ENCODE results near the gene HSPA9. TPM values are rescaled to one million over a fixed set of nuclear protein-coding genes. Genes with fewer than 3 reads are reported as not detected.

HSPA9 gene
- total RNA-seq, 1 donor from 2014 or later, result 197 TPM

- no peak for TF ChIP-seq CTCF (IDR thresholded peaks at IDR 0.05)
- Mint-ChIP-seq H3K27ac (ENCODE audit: unreplicated experiment) (no peak overlapping the region), H3K4me3 (ENCODE audit: unreplicated experiment) (no peak overlapping the region), H3K36me3 (ENCODE audit: unreplicated experiment) (peaks cover 2% of the 10 kb centered on the region), H3K4me1 (ENCODE audit: unreplicated experiment) (peaks cover 9% of the 10 kb centered on the region), H3K9me3 (ENCODE audit: unreplicated experiment) (peaks cover 2% of the 10 kb centered on the region), H3K27me3 (ENCODE audit: unreplicated experiment) (peaks cover 7% of the 10 kb centered on the region)
- DNase-seq (ENCODE audit: extremely low spot score, unreplicated experiment), result no peak
Observed at GRCh38 chr5:138580777-138581176, 5.6 kb upstream of the HSPA9 start.

- Mint-ChIP-seq H3K36me3 (ENCODE audit: unreplicated experiment) (peaks cover 2% of the 10 kb centered on the region), H3K27ac (ENCODE audit: unreplicated experiment) (no peak overlapping the region), H3K4me3 (ENCODE audit: unreplicated experiment) (no peak overlapping the region), H3K9me3 (ENCODE audit: unreplicated experiment) (peaks cover 3% of the 10 kb centered on the region), H3K27me3 (ENCODE audit: unreplicated experiment) (peaks cover 3% of the 10 kb centered on the region), H3K4me1 (ENCODE audit: unreplicated experiment) (peaks cover 10% of the 10 kb centered on the region)
- no peak for DNase-seq (ENCODE audit: extremely low spot score, unreplicated experiment)
- TF ChIP-seq CTCF (IDR thresholded peaks at IDR 0.05), result no peak
Observed at GRCh38 chr5:138580001-138580400, 4.8 kb upstream of the HSPA9 start.

GRCh38 chr5:138579517-138579863, 4.3 kb upstream of the HSPA9 start:
- H3K9me3 Mint-ChIP-seq (ENCODE audit: unreplicated experiment), result peaks cover 3% of the 10 kb centered on the region
- peaks cover 5% of the 10 kb centered on the region for H3K36me3 Mint-ChIP-seq (ENCODE audit: unreplicated experiment)
- H3K4me3 Mint-ChIP-seq (ENCODE audit: unreplicated experiment), result no peak overlapping the region
- H3K27ac Mint-ChIP-seq (ENCODE audit: unreplicated experiment), result no peak overlapping the region
- H3K27me3 Mint-ChIP-seq (ENCODE audit: unreplicated experiment), result no peaks in the 10 kb centered on the region
- TF ChIP-seq CTCF (IDR thresholded peaks at IDR 0.05), result no peak
- DNase-seq (ENCODE audit: extremely low spot score, unreplicated experiment), result no peak
- peaks cover 10% of the 10 kb centered on the region for H3K4me1 Mint-ChIP-seq (ENCODE audit: unreplicated experiment)

GRCh38 chr5:138577452-138577851, 2.3 kb upstream of the HSPA9 start:
- no peak for TF ChIP-seq CTCF (IDR thresholded peaks at IDR 0.05)
- Mint-ChIP-seq H3K27me3 (ENCODE audit: unreplicated experiment) (no peaks in the 10 kb centered on the region), H3K9me3 (ENCODE audit: unreplicated experiment) (peaks cover 3% of the 10 kb centered on the region), H3K4me3 (ENCODE audit: unreplicated experiment) (no peak overlapping the region), H3K36me3 (ENCODE audit: unreplicated experiment) (peaks cover 14% of the 10 kb centered on the region), H3K4me1 (ENCODE audit: unreplicated experiment) (peaks cover 24% of the 10 kb centered on the region), H3K27ac (ENCODE audit: unreplicated experiment) (no peak overlapping the region)
- no peak for DNase-seq (ENCODE audit: extremely low spot score, unreplicated experiment)

- DNase-seq (ENCODE audit: extremely low spot score, unreplicated experiment), result no peak
- Mint-ChIP-seq H3K27ac (ENCODE audit: unreplicated experiment) (peak overlapping the region; percentile 100), H3K27me3 (ENCODE audit: unreplicated experiment) (no peaks in the 10 kb centered on the region), H3K4me1 (ENCODE audit: unreplicated experiment) (peaks cover 29% of the 10 kb centered on the region), H3K9me3 (ENCODE audit: unreplicated experiment) (peaks cover 3% of the 10 kb centered on the region), H3K36me3 (ENCODE audit: unreplicated experiment) (peaks cover 34% of the 10 kb centered on the region), H3K4me3 (ENCODE audit: unreplicated experiment) (peak overlapping the region; percentile 89)
- no peak for TF ChIP-seq CTCF (IDR thresholded peaks at IDR 0.05)
Observed at GRCh38 chr5:138574744-138575193, 432 bp downstream of the HSPA9 start.

Measured in osteocyte (in vitro differentiated cells).